PC-3 (cell line): ENCODE measurements around the gene TICRR.

Experiments used
- CTCF ChIP-seq: fragments of 300-600 bp; sonication (generic); conservative IDR thresholded peaks from 2 replicates; pipeline ENCODE4 v1.5.1; 2017; ENCODE audit warnings: antibody characterized with exemption, low read depth, mild to moderate bottlenecking, low read length
- EZH2 ChIP-seq: fragments of 300-600 bp; sonication (generic); IDR thresholded peaks from one replicate; pipeline ENCODE4 v1.6.1; 2017; ENCODE audit warnings: antibody characterized with exemption, mild to moderate bottlenecking, low read length; ENCODE audit not compliant: unreplicated experiment
- EZH2phosphoT487 ChIP-seq: fragments of 300-600 bp; sonication (generic); IDR thresholded peaks from 2 replicates; pipeline ENCODE4 v1.6.1; 2018; ENCODE audit warnings: mild to moderate bottlenecking, antibody characterized with exemption, low read length, borderline replicate concordance

GRCh38 chr15:89526601-89527441, 48.4 kb upstream of the TICRR start:
- TF ChIP-seq CTCF: no peak
- no peak for TF ChIP-seq EZH2
- TF ChIP-seq EZH2phosphoT487: no peak
